ENCODE data around the gene PLEKHG7. TPM values are rescaled to one million over a fixed set of nuclear protein-coding genes. Genes with fewer than 3 reads are reported as not detected.

PLEKHG7 gene
- total and polyA plus RNA-seq, 7 donors = not detected

DNA sequence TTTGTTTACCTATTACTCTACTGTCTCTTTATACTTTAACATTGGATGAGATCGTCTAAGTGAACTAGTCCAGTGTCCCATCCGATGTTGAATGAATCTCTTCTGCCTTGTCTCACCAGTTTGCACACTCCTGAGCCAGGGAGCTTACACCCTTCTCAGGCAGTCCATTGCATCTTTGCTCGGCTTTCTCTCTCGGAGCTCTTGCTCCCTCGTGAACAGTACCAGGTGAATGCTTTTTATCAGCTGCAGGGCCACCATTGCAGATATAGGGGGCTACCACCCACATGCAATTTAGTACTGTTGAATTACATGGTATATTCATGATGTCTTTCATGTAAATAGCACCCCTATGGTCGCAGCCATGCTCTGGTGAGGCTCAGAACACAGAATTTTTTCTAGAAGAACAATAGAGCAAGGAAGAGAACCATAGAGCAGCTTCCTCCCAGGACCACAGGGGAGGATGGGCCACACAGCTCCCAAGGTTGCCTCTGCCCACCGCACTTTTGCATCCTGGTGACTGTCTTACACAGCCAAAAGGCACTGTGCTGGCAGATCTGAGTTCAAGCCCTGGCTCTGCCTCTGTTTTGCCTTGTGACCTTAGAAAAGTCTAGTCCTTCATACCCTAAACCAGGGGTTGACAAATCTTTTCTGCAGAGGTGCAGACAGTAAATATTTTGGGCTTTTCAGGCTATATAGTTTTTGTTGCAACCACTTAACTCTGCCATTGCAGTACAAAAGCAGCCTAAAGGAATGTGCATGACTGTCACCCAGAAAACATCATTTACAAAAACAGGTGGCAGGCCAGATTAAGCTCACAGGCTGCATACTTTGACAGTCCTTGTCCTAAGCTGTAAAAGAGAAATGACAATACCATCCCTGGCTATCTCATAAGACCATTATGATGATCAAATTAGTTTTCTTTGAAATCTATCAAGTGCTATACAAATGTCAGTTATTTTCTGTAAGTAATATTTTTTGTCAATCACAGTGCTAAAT lies 35.4 kb downstream of the PLEKHG7 start:
- ATAC-seq (no peak), DNase-seq (no peak)
- WGBS, 3 donors = 85 to 95% (median 92%) methylated on average over 7 of the region's 7 CpGs
- no peak overlapping the region for H3K27ac ChIP-seq
- no peak overlapping the region for H3K4me3 ChIP-seq
- peaks cover 4% of the 10 kb centered on the region for H3K4me1 ChIP-seq
- TF ChIP-seq, protein P1, sequence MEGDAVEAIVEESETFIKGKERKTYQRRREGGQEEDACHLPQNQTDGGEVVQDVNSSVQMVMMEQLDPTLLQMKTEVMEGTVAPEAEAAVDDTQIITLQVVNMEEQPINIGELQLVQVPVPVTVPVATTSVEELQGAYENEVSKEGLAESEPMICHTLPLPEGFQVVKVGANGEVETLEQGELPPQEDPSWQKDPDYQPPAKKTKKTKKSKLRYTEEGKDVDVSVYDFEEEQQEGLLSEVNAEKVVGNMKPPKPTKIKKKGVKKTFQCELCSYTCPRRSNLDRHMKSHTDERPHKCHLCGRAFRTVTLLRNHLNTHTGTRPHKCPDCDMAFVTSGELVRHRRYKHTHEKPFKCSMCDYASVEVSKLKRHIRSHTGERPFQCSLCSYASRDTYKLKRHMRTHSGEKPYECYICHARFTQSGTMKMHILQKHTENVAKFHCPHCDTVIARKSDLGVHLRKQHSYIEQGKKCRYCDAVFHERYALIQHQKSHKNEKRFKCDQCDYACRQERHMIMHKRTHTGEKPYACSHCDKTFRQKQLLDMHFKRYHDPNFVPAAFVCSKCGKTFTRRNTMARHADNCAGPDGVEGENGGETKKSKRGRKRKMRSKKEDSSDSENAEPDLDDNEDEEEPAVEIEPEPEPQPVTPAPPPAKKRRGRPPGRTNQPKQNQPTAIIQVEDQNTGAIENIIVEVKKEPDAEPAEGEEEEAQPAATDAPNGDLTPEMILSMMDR (IDR thresholded peaks at IDR 0.05) = no peak
- intact Hi-C loops (cut with DNase I) = no loop called here
- no peaks in the 10 kb centered on the region for H3K9me3 ChIP-seq
- no peaks in the 10 kb centered on the region for H3K36me3 ChIP-seq (ENCODE audit: insufficient read depth in 1 of 2, low read depth in 1 of 2)
- H3K27me3 ChIP-seq (ENCODE audit: insufficient read depth in 3 of 3, low read length in 2 of 3) = peaks cover 0 to 7% (median 0%) of the 10 kb centered on the region in 3 donors

DNA sequence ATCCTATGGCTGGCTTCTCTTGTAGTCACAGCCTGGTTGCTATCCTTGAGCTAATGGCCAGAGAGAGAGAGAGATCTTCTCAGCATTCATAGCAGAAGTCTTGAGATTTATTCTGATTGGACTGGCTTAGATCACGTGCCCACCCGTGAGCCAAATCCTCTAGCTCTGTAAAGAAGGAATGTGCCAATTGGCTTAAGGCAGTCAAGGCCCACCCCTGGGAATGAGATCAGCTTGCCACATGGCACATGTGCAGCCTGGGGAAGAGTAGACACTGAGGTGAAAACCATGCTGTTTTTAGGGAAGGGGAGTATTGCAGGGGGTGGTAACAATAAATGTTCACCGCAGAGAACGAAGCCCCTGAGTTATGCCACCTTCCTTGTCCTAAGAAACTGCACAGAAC lies 36.3 kb downstream of the PLEKHG7 start:
- peaks cover 0 to 7% (median 0%) of the 10 kb centered on the region in 3 donors for H3K27me3 ChIP-seq (ENCODE audit: insufficient read depth in 3 of 3, low read length in 2 of 3)
- ATAC-seq = peak in 1 of 4 donors; percentile 43
- DNase-seq = peak in 1 of 2 donors; percentile 44
- TF ChIP-seq, protein P1 (IDR thresholded peaks at IDR 0.05) = no peak
- H3K27ac ChIP-seq = no peak overlapping the region
- no peaks in the 10 kb centered on the region for H3K9me3 ChIP-seq
- 56 to 61% (median 57%) methylated on average over 4 of the region's 4 CpGs for WGBS, 3 donors
- no peak overlapping the region for H3K4me3 ChIP-seq
- H3K4me1 ChIP-seq = peaks cover 4% of the 10 kb centered on the region
- intact Hi-C loops (cut with DNase I) = no loop called here
- no peaks in the 10 kb centered on the region for H3K36me3 ChIP-seq (ENCODE audit: insufficient read depth in 1 of 2, low read depth in 1 of 2)

DNA sequence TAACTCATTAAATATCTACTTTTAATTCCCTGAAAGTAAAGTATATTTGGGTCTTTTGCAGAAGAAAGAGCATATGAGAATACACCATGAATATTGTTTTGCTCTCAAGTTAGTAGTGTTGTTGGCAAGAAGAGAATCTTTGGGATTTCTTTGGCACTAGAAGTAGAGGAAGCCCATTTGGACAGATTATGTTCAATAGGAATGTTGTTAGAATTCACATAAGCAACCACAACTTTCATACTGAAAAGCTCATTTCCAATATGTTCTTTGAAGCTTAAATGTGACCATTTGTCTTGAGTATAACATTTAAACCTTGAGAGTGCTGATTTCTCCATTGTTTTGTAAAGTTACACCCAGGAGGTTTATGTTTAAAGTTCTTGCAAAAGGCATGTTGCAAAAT lies 37.6 kb downstream of the PLEKHG7 start:
- ATAC-seq (no peak), DNase-seq (no peak)
- Histone ChIP-seq H3K4me3 (no peak overlapping the region), H3K4me1 (no peaks in the 10 kb centered on the region), H3K27ac (no peak overlapping the region), H3K9me3 (no peaks in the 10 kb centered on the region), H3K36me3 (ENCODE audit: insufficient read depth in 1 of 2, low read depth in 1 of 2) (no peaks in the 10 kb centered on the region), H3K27me3 (ENCODE audit: insufficient read depth in 3 of 3, low read length in 2 of 3) (no peaks in the 10 kb centered on the region)
- TF ChIP-seq, protein P1 (IDR thresholded peaks at IDR 0.05) = no peak
- intact Hi-C loops (cut with DNase I) = no loop called here

DNA sequence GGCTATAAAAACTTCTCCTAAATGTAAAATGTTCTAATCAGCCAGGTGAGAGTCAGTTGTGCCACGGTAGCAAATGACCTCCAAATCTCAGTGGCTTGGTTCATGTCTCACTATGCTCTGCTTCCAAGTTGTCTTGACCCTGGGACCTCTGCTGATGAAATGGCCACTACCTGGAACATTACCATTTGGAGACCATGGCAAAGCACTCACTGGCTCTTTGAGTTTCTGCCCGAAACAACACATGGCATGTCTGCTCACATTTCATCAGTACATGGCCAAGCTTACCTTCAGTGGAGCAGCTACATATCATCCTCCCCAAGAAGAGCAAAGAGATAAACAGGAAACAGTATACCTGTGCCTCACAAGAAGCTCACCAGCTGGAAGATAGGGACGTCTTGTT lies 40.2 kb downstream of the PLEKHG7 start:
- TF ChIP-seq, protein P1 (IDR thresholded peaks at IDR 0.05) = no peak
- Histone ChIP-seq H3K36me3 (ENCODE audit: insufficient read depth in 1 of 2, low read depth in 1 of 2) (no peaks in the 10 kb centered on the region), H3K4me1 (no peaks in the 10 kb centered on the region), H3K27ac (no peak overlapping the region), H3K27me3 (ENCODE audit: insufficient read depth in 3 of 3, low read length in 2 of 3) (no peaks in the 10 kb centered on the region), H3K9me3 (no peaks in the 10 kb centered on the region), H3K4me3 (no peak overlapping the region)
- ATAC-seq (peak in 2 of 4 donors; percentile 72 to 73), DNase-seq (no peak)
- intact Hi-C loops (cut with DNase I) = no loop called here
- WGBS, 3 donors = 40 to 58% (median 53%) methylated on average over 3 of the region's 3 CpGs
